Suppressor macrophage treated with lipopolysaccharide for 1 hour (primary cell): ENCODE results near the gene FKBP7.
"Not testable (repeated sequence)": the region's sequence is repeated elsewhere in the genome, so short reads cannot be mapped to it uniquely, and the experiment has no call there.

Experiments
- DNase-seq, 3 donors: peaks; one replicate each; pipeline ENCODE4 v3.0.0-alpha.2; 2020 to 2022

Gene FKBP7

GRCh38 chr2:178478439-178479274, at the start of gene FKBP7:
TSS of gene FKBP7 (minus strand) at chr2:178478600. CDS start at chr2:178478499, 101 bp downstream.
- DNase-seq, result peak; percentile 85 to 94 (median 91)

GRCh38 chr2:178527592-178527991, 49.2 kb upstream of the FKBP7 start:
- no peak for DNase-seq

GRCh38 chr2:178526256-178526655, 47.9 kb upstream of the FKBP7 start:
- DNase-seq, result no peak

GRCh38 chr2:178525460-178525859, 47.1 kb upstream of the FKBP7 start:
- not testable (repeated sequence) for DNase-seq

- not testable (repeated sequence) for DNase-seq
These were observed 46.6 kb upstream of the FKBP7 start for GRCh38 chr2:178525010-178525409.

GRCh38 chr2:178523596-178524134, 45.3 kb upstream of the FKBP7 start:
- peak in 1 of 3 donors; percentile 5 for DNase-seq

GRCh38 chr2:178522950-178523595, 44.7 kb upstream of the FKBP7 start:
- peak; percentile 87 to 91 (median 90) for DNase-seq

GRCh38 chr2:178521304-178522150, 43.1 kb upstream of the FKBP7 start:
- DNase-seq, result no peak

GRCh38 chr2:178517496-178517895, 39.1 kb upstream of the FKBP7 start:
- DNase-seq, result no peak

- DNase-seq, result no peak
These were observed 36.3 kb upstream of the FKBP7 start for GRCh38 chr2:178514664-178515063.

- DNase-seq, result no peak
These were observed 35.5 kb upstream of the FKBP7 start for GRCh38 chr2:178513876-178514275.

GRCh38 chr2:178512484-178512883, 34.1 kb upstream of the FKBP7 start:
- DNase-seq, result no peak

GRCh38 chr2:178510384-178510783, 32.0 kb upstream of the FKBP7 start:
- no peak for DNase-seq

GRCh38 chr2:178508646-178509045, 30.2 kb upstream of the FKBP7 start:
- no peak for DNase-seq

GRCh38 chr2:178506949-178507348, 28.5 kb upstream of the FKBP7 start:
- DNase-seq, result no peak

GRCh38 chr2:178506524-178506923, 28.1 kb upstream of the FKBP7 start:
- no peak for DNase-seq

- DNase-seq, result no peak
These were observed 27.7 kb upstream of the FKBP7 start for GRCh38 chr2:178506101-178506500.

- DNase-seq, result no peak
These were observed 24.4 kb upstream of the FKBP7 start for GRCh38 chr2:178502751-178503150.

GRCh38 chr2:178499640-178500039, 21.2 kb upstream of the FKBP7 start:
- no peak for DNase-seq

GRCh38 chr2:178498137-178498536, 19.7 kb upstream of the FKBP7 start:
- DNase-seq, result no peak

GRCh38 chr2:178496049-178496448, 17.6 kb upstream of the FKBP7 start:
- no peak for DNase-seq

- no peak for DNase-seq
These were observed 13.2 kb upstream of the FKBP7 start for GRCh38 chr2:178491612-178492011.

- no peak for DNase-seq
These were observed 7.0 kb upstream of the FKBP7 start for GRCh38 chr2:178485356-178485755.
